Fibroblast of lung (primary cell): ENCODE results near the gene IL13. TPM values are rescaled to one million over a fixed set of nuclear protein-coding genes. Genes with fewer than 3 reads are reported as not detected.

Experiments used
- DNase-seq, 2 donors: peaks; one replicate each; pipeline versions ENCODE4 v3.0.0 to v3.0.0-alpha.2; 2010; ENCODE audit warnings: low read depth in 2 of 2
- H2AFZ ChIP-seq: 2 replicates; pipeline ENCODE4 v1.5.1; 2012; ENCODE audit warnings: low read length, control low read depth, inconsistent platforms
- H3K27ac ChIP-seq: 2 replicates; pipeline ENCODE4 v1.5.1; 2011; ENCODE audit warnings: low read length, control low read depth; ENCODE audit not compliant: insufficient read depth
- H3K27me3 ChIP-seq: 2 replicates; pipeline ENCODE4 v1.5.1; 2011; ENCODE audit warnings: mild to moderate bottlenecking, low read length; ENCODE audit not compliant: control insufficient read depth, insufficient read depth
- H3K36me3 ChIP-seq: 2 replicates; pipeline ENCODE4 v1.5.1; 2011; ENCODE audit warnings: low read length; ENCODE audit not compliant: control insufficient read depth, insufficient read depth
- H3K4me1 ChIP-seq: 2 replicates; pipeline ENCODE4 v1.5.1; 2011; ENCODE audit warnings: low read length; ENCODE audit not compliant: control insufficient read depth, insufficient read depth; ENCODE audit errors: extremely low read depth
- H3K4me2 ChIP-seq: 2 replicates; pipeline ENCODE4 v1.5.1; 2011; ENCODE audit warnings: low read length, control low read depth; ENCODE audit not compliant: insufficient read depth; ENCODE audit errors: extremely low read depth
- H3K4me3 ChIP-seq, 4 experiments: fragments of 200-600 bp in 1 of 4; sonication (generic) in 1 of 4; replicated peaks in 1 of 4; 2 replicates each; pipeline ENCODE4 v1.5.1; 2011 to 2016; ENCODE audit warnings: low read length in 4 of 4, low read depth in 3 of 4, mild to moderate bottlenecking in 3 of 4, control low read depth in 2 of 4, inconsistent platforms in 1 of 4, mixed read lengths in 1 of 4; ENCODE audit not compliant: insufficient read depth in 1 of 4; ENCODE audit errors: control extremely low read depth in 1 of 4
- H3K79me2 ChIP-seq: 2 replicates; pipeline ENCODE4 v1.5.1; 2012; ENCODE audit warnings: mild to moderate bottlenecking, low read length, inconsistent platforms; ENCODE audit not compliant: control insufficient read depth, insufficient read depth
- H3K9ac ChIP-seq: 2 replicates; pipeline ENCODE4 v1.5.1; 2011; ENCODE audit warnings: mild to moderate bottlenecking, low read length, control low read depth; ENCODE audit not compliant: insufficient read depth
- H3K9me3 ChIP-seq: 2 replicates; pipeline ENCODE4 v1.5.1; 2012; ENCODE audit warnings: low read depth, low read length; ENCODE audit not compliant: control insufficient read depth, insufficient read depth
- H4K20me1 ChIP-seq: 2 replicates; pipeline ENCODE4 v1.5.1; 2011; ENCODE audit warnings: low read length; ENCODE audit not compliant: control insufficient read depth, insufficient read depth; ENCODE audit errors: extremely low read depth
- CTCF ChIP-seq, 2 donors: IDR thresholded peaks in 1 of 2; conservative IDR thresholded peaks in 1 of 2; 1 replicate in 1 of 2; 2 replicates in 1 of 2; pipeline ENCODE4 v1.5.1; 2011 to 2012; ENCODE audit warnings: low read length in 2 of 2, control low read depth in 1 of 2, inconsistent platforms in 1 of 2, low read depth in 1 of 2, mild to moderate bottlenecking in 1 of 2
- EZH2 ChIP-seq: IDR thresholded peaks from 2 replicates; pipeline ENCODE4 v1.5.1; 2012; ENCODE audit warnings: low read length, control low read depth, mild to moderate bottlenecking; ENCODE audit errors: missing control alignments
- polyA plus RNA-seq, 2 donors: library from polyadenylated mRNA; depleted of rRNA in 1 of 2; stranded (reverse) in 1 of 2; unstranded in 1 of 2; fragments of >200 nt; gene quantifications; 2 replicates each; pipeline ENCODE4 v1.2.1, GENCODE V29; 2011 to 2012; ENCODE audit warnings: missing spikeins in 1 of 2
- total RNA-seq: library from RNA; depleted of rRNA; stranded (reverse); fragments of >200 nt; gene quantifications from 2 replicates; pipeline ENCODE4 v1.2.1, GENCODE V29; 2014

IL13 gene
- total and polyA plus RNA-seq, 2 donors (not counting 1 experiment from before 2014, with no cell fraction given): not detected

- no peak overlapping the region for H3K27ac ChIP-seq
- TF ChIP-seq EZH2 (no peak), CTCF (conservative IDR thresholded peaks at IDR 0.05 in 1 of 2, IDR thresholded peaks at IDR 0.05 in 1 of 2; ENCODE audit: low read depth in 1 of 2, low read length in 2 of 2) (no peak)
These were observed 21.9 kb downstream of the IL13 start for GRCh38 chr5:132679717-132680380.

DNA sequence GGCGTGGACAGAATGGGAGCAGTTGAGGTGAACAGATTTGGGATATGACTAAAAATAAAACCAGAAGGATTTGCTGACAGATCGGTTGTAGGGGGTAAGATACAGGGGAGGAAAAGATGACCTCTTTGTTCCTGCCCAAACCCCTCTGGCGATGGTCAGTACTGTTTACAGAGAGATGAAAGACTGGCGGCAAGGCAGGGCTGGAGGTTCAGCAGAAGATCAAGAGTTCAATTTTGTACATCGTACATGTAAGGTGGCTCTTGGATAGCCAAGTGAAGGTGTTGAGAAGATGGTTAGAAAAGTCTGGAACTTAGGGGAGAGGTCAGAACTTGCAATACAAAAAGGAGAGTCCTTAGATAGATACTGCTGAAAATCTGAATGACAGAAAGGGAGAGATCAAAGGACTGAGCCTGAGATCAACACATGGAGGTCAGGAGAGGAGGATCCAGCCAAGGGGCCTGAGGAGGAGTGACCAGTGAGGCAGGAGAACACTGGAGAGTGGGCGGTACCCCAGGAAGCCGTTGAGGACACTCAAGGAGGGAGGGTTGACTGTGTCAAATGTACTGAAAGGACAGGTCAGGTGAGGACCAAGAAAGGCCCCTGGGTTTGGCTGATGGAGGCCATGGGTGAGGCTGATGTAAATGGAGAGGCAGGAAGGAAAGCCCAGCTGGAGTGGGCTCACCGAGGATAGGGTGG is 23.0 kb downstream of the IL13 start:
- Histone ChIP-seq H3K9me3 (no peaks in the 10 kb centered on the region), H2AFZ (no peak overlapping the region), H3K27me3 (no peaks in the 10 kb centered on the region), H3K4me1 (peaks cover 13% of the 10 kb centered on the region), H3K9ac (no peak overlapping the region), H3K79me2 (no peaks in the 10 kb centered on the region), H3K36me3 (no peaks in the 10 kb centered on the region), H4K20me1 (no peaks in the 10 kb centered on the region), H3K27ac (no peak overlapping the region), H3K4me2 (no peak overlapping the region), H3K4me3 (no peak overlapping the region)
- DNase-seq: no peak
- no peak for TF ChIP-seq EZH2
- no peak for TF ChIP-seq CTCF (conservative IDR thresholded peaks at IDR 0.05 in 1 of 2, IDR thresholded peaks at IDR 0.05 in 1 of 2; ENCODE audit: low read depth in 1 of 2, low read length in 2 of 2)

More at GRCh38 chr5:132679717-132680380, 21.9 kb downstream of the IL13 start:
- H3K4me2 ChIP-seq: no peak overlapping the region
- no peak overlapping the region for H3K4me3 ChIP-seq
- no peak for DNase-seq
- H2AFZ ChIP-seq: no peak overlapping the region
- no peaks in the 10 kb centered on the region for H3K79me2 ChIP-seq
- no peaks in the 10 kb centered on the region for H3K9me3 ChIP-seq
- H3K4me1 ChIP-seq: peaks cover 16% of the 10 kb centered on the region
- H3K36me3 ChIP-seq: no peaks in the 10 kb centered on the region
- no peak overlapping the region for H3K9ac ChIP-seq
- H4K20me1 ChIP-seq: no peaks in the 10 kb centered on the region
- H3K27me3 ChIP-seq: no peaks in the 10 kb centered on the region

GRCh38 chr5:132681476-132681831 is 23.5 kb downstream of the IL13 start:
- Histone ChIP-seq H3K9ac (no peak overlapping the region), H2AFZ (no peak overlapping the region), H4K20me1 (no peaks in the 10 kb centered on the region), H3K4me2 (no peak overlapping the region), H3K27me3 (no peaks in the 10 kb centered on the region), H3K36me3 (no peaks in the 10 kb centered on the region), H3K27ac (no peak overlapping the region), H3K9me3 (no peaks in the 10 kb centered on the region), H3K4me3 (no peak overlapping the region), H3K79me2 (no peaks in the 10 kb centered on the region), H3K4me1 (peaks cover 13% of the 10 kb centered on the region)
- TF ChIP-seq CTCF (conservative IDR thresholded peaks at IDR 0.05 in 1 of 2, IDR thresholded peaks at IDR 0.05 in 1 of 2; ENCODE audit: low read depth in 1 of 2, low read length in 2 of 2) (no peak), EZH2 (no peak)
- no peak for DNase-seq
